ENCODE results near the gene GLT6D1. TPM values are rescaled to one million over a fixed set of nuclear protein-coding genes. Genes with fewer than 3 reads are reported as not detected.

Gene GLT6D1
- total RNA-seq, 1 donor from 2014 or later, result not detected

GRCh38 chr9:135684691-135685090 lies 45.4 kb upstream of the GLT6D1 start:
- H2AFZ ChIP-seq (ENCODE audit: low read depth, low read length), result no peak overlapping the region
- no peaks in the 10 kb centered on the region for H3K36me3 ChIP-seq (ENCODE audit: insufficient read depth, low read length)
- peaks cover 2% of the 10 kb centered on the region for H3K36me3 Mint-ChIP-seq (ENCODE audit: low read depth, unreplicated experiment)
- H3K9me3 Mint-ChIP-seq (ENCODE audit: unreplicated experiment), result no peaks in the 10 kb centered on the region
- H3K9ac ChIP-seq (ENCODE audit: low read length), result no peak overlapping the region
- H3K4me3 Mint-ChIP-seq (ENCODE audit: unreplicated experiment), result no peak overlapping the region
- no peak for TF ChIP-seq EZH2 (IDR thresholded peaks at IDR 0.05; ENCODE audit: insufficient read depth, low read length)
- TF ChIP-seq CTCF (IDR thresholded peaks at IDR 0.05; ENCODE audit: insufficient read depth, low read depth, low read length), result no peak
- no peak overlapping the region for H3K27ac Mint-ChIP-seq (ENCODE audit: unreplicated experiment)
- no peak overlapping the region for H3K27ac ChIP-seq (ENCODE audit: low read depth, low read length)
- H3K27me3 ChIP-seq (ENCODE audit: insufficient read depth, low read length), result no peaks in the 10 kb centered on the region
- no peaks in the 10 kb centered on the region for H3K79me2 ChIP-seq (ENCODE audit: insufficient read depth, low read length)
- no peaks in the 10 kb centered on the region for H3K9me3 ChIP-seq (ENCODE audit: insufficient read depth, low read depth, low read length)
- H3K4me2 ChIP-seq (ENCODE audit: low read length), result no peak overlapping the region
- no peaks in the 10 kb centered on the region for H4K20me1 ChIP-seq (ENCODE audit: insufficient read depth, low read length)
- no peak overlapping the region for H3K4me3 ChIP-seq (ENCODE audit: insufficient read depth, low read depth, low read length)
- peaks cover 3% of the 10 kb centered on the region for H3K4me1 Mint-ChIP-seq (ENCODE audit: low read depth, unreplicated experiment)
- H3K4me1 ChIP-seq (ENCODE audit: insufficient read depth, low read length), result no peaks in the 10 kb centered on the region
- DNase-seq (ENCODE audit: low read depth) (no peak), FAIRE-seq (no peak)
- H3K27me3 Mint-ChIP-seq (ENCODE audit: low read depth, unreplicated experiment), result peaks cover 41% of the 10 kb centered on the region

DNA sequence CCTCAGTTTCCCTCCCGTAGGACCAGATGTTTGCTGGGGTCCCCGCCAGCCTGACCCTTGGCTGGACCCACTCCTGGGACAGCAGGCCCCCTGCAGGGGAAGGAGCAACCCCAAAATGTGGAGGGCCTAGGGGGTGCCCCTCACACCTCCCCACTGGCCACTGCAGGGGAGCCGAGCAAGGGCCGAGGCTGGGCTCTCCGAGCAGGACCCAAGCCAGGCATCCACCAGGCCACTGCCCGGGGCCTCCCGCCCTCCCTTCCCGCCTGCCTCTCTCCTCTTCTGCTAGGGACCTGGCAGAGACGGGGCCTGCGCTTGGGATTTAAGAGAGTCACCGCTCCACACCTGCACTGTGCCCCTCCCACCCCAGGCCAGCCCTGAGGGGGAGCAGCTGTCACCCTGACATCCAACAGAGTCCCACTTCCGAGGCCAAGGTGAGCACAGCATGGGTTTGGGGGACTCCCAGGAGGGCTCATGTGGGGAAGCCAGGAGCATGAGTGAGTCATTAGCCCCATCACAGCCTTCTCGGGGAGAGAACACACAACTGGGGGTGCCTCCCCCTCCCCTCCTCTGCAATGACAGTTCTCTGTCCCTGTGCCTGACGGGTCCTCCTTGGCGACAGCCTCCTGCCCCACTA lies 44.2 kb upstream of the GLT6D1 start:
- Histone ChIP-seq H3K4me2 (ENCODE audit: low read length) (no peak overlapping the region), H3K4me3 (ENCODE audit: insufficient read depth, low read depth, low read length) (no peak overlapping the region), H3K9me3 (ENCODE audit: insufficient read depth, low read depth, low read length) (no peaks in the 10 kb centered on the region), H3K9ac (ENCODE audit: low read length) (no peak overlapping the region), H3K27ac (ENCODE audit: low read depth, low read length) (no peak overlapping the region), H4K20me1 (ENCODE audit: insufficient read depth, low read length) (no peaks in the 10 kb centered on the region), H3K4me1 (ENCODE audit: insufficient read depth, low read length) (no peaks in the 10 kb centered on the region), H2AFZ (ENCODE audit: low read depth, low read length) (no peak overlapping the region), H3K36me3 (ENCODE audit: insufficient read depth, low read length) (no peaks in the 10 kb centered on the region), H3K27me3 (ENCODE audit: insufficient read depth, low read length) (no peaks in the 10 kb centered on the region), H3K79me2 (ENCODE audit: insufficient read depth, low read length) (no peaks in the 10 kb centered on the region)
- FAIRE-seq (no peak), DNase-seq (ENCODE audit: low read depth) (no peak)
- Mint-ChIP-seq H3K4me3 (ENCODE audit: unreplicated experiment) (no peak overlapping the region), H3K27me3 (ENCODE audit: low read depth, unreplicated experiment) (peaks cover 38% of the 10 kb centered on the region), H3K9me3 (ENCODE audit: unreplicated experiment) (no peaks in the 10 kb centered on the region), H3K36me3 (ENCODE audit: low read depth, unreplicated experiment) (no peaks in the 10 kb centered on the region), H3K4me1 (ENCODE audit: low read depth, unreplicated experiment) (peaks cover 3% of the 10 kb centered on the region), H3K27ac (ENCODE audit: unreplicated experiment) (no peak overlapping the region)
- TF ChIP-seq CTCF (IDR thresholded peaks at IDR 0.05; ENCODE audit: insufficient read depth, low read depth, low read length), result no peak
- no peak for TF ChIP-seq EZH2 (IDR thresholded peaks at IDR 0.05; ENCODE audit: insufficient read depth, low read length)

GRCh38 chr9:135681161-135681560 lies 41.8 kb upstream of the GLT6D1 start:
- H3K9ac ChIP-seq (ENCODE audit: low read length), result no peak overlapping the region
- H3K9me3 ChIP-seq (ENCODE audit: insufficient read depth, low read depth, low read length), result no peaks in the 10 kb centered on the region
- H3K4me2 ChIP-seq (ENCODE audit: low read length), result no peak overlapping the region
- TF ChIP-seq CTCF (IDR thresholded peaks at IDR 0.05; ENCODE audit: insufficient read depth, low read depth, low read length), result no peak
- no peak for TF ChIP-seq EZH2 (IDR thresholded peaks at IDR 0.05; ENCODE audit: insufficient read depth, low read length)
- H3K9me3 Mint-ChIP-seq (ENCODE audit: unreplicated experiment), result no peaks in the 10 kb centered on the region
- DNase-seq (ENCODE audit: low read depth) (no peak), FAIRE-seq (no peak)
- no peaks in the 10 kb centered on the region for H3K36me3 Mint-ChIP-seq (ENCODE audit: low read depth, unreplicated experiment)
- no peak overlapping the region for H3K27ac ChIP-seq (ENCODE audit: low read depth, low read length)
- H3K27me3 Mint-ChIP-seq (ENCODE audit: low read depth, unreplicated experiment), result peaks cover 43% of the 10 kb centered on the region
- H2AFZ ChIP-seq (ENCODE audit: low read depth, low read length), result no peak overlapping the region
- no peaks in the 10 kb centered on the region for H3K4me1 ChIP-seq (ENCODE audit: insufficient read depth, low read length)
- H3K4me3 Mint-ChIP-seq (ENCODE audit: unreplicated experiment), result no peak overlapping the region
- no peak overlapping the region for H3K27ac Mint-ChIP-seq (ENCODE audit: unreplicated experiment)
- H3K27me3 ChIP-seq (ENCODE audit: insufficient read depth, low read length), result no peaks in the 10 kb centered on the region
- peaks cover 3% of the 10 kb centered on the region for H3K4me1 Mint-ChIP-seq (ENCODE audit: low read depth, unreplicated experiment)
- H4K20me1 ChIP-seq (ENCODE audit: insufficient read depth, low read length), result no peaks in the 10 kb centered on the region
- H3K36me3 ChIP-seq (ENCODE audit: insufficient read depth, low read length), result no peaks in the 10 kb centered on the region
- H3K79me2 ChIP-seq (ENCODE audit: insufficient read depth, low read length), result no peaks in the 10 kb centered on the region
- H3K4me3 ChIP-seq (ENCODE audit: insufficient read depth, low read depth, low read length), result no peak overlapping the region

Measured in astrocyte (in vitro differentiated cells and primary cell).